Spleen (tissue), 7 donors: ENCODE measurements around the gene ECI1.

ENCODE experiments used
- POLR2A ChIP-seq, 3 donors: fragments of 450-650 bp; IDR thresholded peaks; one replicate each; pipeline ENCODE4 v1.5.1; 2017; ENCODE audit warnings: antibody characterized with exemption in 3 of 3, mild to moderate bottlenecking in 1 of 3
- POLR2AphosphoS5 ChIP-seq, 3 donors: sonication (generic); formaldehyde crosslinking; IDR thresholded peaks; one replicate each; pipeline ENCODE4 v1.5.1; 2017; ENCODE audit warnings: antibody characterized with exemption in 3 of 3
- TF ChIP-seq, protein P1 (sequence below), 11 experiments: fragments of 200-600 bp in 7 of 11; fragments of 450-650 bp in 4 of 11; sonication (generic) in 4 of 11; IDR thresholded peaks in 8 of 11; conservative IDR thresholded peaks in 3 of 11; 1 replicate in 7 of 11; 2 replicates in 4 of 11; pipeline versions ENCODE4 v1.4.0 to v1.8.0; 2016 to 2021; ENCODE audit warnings: antibody characterized with exemption in 11 of 11, inconsistent platforms in 4 of 11, mild to moderate bottlenecking in 1 of 11
- donor health status: DM: no; HTN: no; CAD: no; lungs with moderate emphysema.
- donor health status: DM: no; HTN: no; CAD: no.
- donor health status: DM: no; HTN: no; CAD: no.

DNA sequence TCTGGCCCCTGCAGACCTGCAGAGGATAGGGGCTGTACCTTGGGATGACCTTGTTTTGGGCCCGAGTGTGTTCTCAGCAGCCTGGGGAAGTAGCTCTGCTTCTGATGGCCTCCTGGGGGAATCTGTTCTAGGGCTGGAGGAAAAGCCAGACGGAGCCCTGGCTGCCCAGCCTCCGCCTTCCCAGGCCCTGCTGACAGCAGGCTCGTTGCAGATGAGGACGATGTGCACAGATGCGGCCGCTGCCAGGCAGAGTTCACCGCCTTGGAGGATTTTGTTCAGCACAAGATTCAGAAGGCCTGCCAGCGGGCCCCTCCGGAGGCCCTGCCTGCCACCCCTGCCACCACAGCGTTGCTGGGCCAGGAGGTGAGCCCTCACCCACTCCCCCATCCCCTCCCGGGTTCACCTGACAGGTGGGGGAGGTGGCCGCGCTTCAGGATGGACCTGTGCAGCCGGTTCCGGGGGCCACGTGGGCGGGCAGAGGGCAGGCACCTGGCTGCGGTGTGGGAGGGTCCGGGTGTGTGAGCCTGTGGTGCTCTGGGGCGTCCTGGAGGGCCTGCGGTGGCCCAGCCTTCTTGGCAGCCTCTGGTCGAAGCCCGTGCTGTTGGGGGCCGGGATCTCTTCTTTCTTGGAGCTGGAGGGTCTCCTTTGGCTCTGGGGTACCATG lies 23.1 kb downstream of the ECI1 start:
- TF ChIP-seq POLR2A (IDR thresholded peaks at IDR 0.05) (no peak), POLR2AphosphoS5 (IDR thresholded peaks at IDR 0.05) (no peak)
- TF ChIP-seq, protein P1, sequence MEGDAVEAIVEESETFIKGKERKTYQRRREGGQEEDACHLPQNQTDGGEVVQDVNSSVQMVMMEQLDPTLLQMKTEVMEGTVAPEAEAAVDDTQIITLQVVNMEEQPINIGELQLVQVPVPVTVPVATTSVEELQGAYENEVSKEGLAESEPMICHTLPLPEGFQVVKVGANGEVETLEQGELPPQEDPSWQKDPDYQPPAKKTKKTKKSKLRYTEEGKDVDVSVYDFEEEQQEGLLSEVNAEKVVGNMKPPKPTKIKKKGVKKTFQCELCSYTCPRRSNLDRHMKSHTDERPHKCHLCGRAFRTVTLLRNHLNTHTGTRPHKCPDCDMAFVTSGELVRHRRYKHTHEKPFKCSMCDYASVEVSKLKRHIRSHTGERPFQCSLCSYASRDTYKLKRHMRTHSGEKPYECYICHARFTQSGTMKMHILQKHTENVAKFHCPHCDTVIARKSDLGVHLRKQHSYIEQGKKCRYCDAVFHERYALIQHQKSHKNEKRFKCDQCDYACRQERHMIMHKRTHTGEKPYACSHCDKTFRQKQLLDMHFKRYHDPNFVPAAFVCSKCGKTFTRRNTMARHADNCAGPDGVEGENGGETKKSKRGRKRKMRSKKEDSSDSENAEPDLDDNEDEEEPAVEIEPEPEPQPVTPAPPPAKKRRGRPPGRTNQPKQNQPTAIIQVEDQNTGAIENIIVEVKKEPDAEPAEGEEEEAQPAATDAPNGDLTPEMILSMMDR (IDR thresholded peaks at IDR 0.05 in 8 of 11, conservative IDR thresholded peaks at IDR 0.05 in 3 of 11), result no peak
